ENCODE results near the gene TOPORS.

DNA sequence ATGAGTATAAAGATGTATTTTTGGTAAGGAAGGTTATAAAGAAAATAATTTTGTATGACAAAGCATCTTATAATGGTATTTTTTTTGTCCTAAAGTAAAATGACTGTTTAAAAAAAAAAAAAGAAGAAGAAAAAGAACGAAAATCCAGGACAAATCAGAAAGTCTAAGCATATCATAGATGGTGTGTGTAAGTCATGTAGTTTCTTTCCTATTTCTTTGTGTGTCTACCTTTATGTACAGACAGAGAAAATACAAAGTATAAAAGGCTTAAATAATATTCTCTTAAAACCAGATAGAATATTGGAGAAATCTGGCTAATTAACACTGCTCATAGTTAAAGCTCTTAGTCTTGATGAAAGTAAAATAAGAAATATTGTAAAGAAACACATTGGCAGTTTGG lies 34.1 kb downstream of the TOPORS start:
- TF ChIP-seq, protein P1, sequence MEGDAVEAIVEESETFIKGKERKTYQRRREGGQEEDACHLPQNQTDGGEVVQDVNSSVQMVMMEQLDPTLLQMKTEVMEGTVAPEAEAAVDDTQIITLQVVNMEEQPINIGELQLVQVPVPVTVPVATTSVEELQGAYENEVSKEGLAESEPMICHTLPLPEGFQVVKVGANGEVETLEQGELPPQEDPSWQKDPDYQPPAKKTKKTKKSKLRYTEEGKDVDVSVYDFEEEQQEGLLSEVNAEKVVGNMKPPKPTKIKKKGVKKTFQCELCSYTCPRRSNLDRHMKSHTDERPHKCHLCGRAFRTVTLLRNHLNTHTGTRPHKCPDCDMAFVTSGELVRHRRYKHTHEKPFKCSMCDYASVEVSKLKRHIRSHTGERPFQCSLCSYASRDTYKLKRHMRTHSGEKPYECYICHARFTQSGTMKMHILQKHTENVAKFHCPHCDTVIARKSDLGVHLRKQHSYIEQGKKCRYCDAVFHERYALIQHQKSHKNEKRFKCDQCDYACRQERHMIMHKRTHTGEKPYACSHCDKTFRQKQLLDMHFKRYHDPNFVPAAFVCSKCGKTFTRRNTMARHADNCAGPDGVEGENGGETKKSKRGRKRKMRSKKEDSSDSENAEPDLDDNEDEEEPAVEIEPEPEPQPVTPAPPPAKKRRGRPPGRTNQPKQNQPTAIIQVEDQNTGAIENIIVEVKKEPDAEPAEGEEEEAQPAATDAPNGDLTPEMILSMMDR (IDR thresholded peaks at IDR 0.05) = no peak
- TF ChIP-seq POLR2A (IDR thresholded peaks at IDR 0.05) = no peak
- TF ChIP-seq POLR2AphosphoS5 (IDR thresholded peaks at IDR 0.05) = no peak

All from breast epithelium (tissue), 3 donors.